ENCODE results near the gene ST6GALNAC5.

DNA sequence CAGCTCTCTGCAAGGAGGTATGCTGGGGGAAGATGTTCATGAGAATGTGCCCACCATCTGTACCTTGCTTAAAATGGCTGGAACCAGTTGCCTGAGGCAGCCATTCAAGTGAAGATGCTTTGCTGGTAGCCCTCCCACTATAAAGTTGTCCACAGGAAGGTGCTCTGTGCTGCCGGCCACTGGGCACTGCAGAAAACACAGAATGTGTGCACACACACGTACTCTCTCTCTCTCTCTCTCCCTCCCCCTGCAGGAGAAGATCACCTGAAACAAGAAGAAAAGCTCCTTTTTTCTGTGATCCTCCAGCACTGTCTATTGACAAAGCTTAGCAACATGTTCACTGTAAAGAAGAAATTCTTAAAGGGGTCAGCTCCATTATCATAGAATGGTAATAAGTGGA is 217.2 kb downstream of the ST6GALNAC5 start:
- TF ChIP-seq, protein P1, sequence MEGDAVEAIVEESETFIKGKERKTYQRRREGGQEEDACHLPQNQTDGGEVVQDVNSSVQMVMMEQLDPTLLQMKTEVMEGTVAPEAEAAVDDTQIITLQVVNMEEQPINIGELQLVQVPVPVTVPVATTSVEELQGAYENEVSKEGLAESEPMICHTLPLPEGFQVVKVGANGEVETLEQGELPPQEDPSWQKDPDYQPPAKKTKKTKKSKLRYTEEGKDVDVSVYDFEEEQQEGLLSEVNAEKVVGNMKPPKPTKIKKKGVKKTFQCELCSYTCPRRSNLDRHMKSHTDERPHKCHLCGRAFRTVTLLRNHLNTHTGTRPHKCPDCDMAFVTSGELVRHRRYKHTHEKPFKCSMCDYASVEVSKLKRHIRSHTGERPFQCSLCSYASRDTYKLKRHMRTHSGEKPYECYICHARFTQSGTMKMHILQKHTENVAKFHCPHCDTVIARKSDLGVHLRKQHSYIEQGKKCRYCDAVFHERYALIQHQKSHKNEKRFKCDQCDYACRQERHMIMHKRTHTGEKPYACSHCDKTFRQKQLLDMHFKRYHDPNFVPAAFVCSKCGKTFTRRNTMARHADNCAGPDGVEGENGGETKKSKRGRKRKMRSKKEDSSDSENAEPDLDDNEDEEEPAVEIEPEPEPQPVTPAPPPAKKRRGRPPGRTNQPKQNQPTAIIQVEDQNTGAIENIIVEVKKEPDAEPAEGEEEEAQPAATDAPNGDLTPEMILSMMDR (IDR thresholded peaks at IDR 0.05) = no peak
- TF ChIP-seq ZFX (IDR thresholded peaks at IDR 0.05; ENCODE audit: borderline replicate concordance) = no peak
